DOHH2 (cell line): Measurements from ENCODE around the gene STRIP1.

Experiments used
- H3F3A ChIP-seq: fragments of 200-600 bp; sonication (generic), shearing (Covaris generic); 2 replicates; pipeline ENCODE4 v1.6.0; 2016; ENCODE audit warnings: antibody characterized with exemption, mild to moderate bottlenecking; ENCODE audit not compliant: control insufficient read depth, insufficient read depth
- H3K27ac ChIP-seq: fragments of 200-600 bp; sonication (generic); 2 replicates; pipeline ENCODE4 v1.5.1; 2014; ENCODE audit warnings: low read depth, mild to moderate bottlenecking, low read length, moderate library complexity
- H3K27me3 ChIP-seq: fragments of 200-600 bp; sonication (generic); 2 replicates; pipeline ENCODE4 v1.6.1; 2014; ENCODE audit warnings: mild to moderate bottlenecking, low read length, mixed read lengths; ENCODE audit not compliant: control insufficient read depth
- H3K36me3 ChIP-seq: fragments of 200-600 bp; sonication (generic); 2 replicates; pipeline ENCODE4 v1.6.1; 2014; ENCODE audit warnings: mild to moderate bottlenecking, low read length, moderate library complexity, mixed read lengths; ENCODE audit not compliant: control insufficient read depth
- H3K4me1 ChIP-seq: fragments of 200-600 bp; sonication (generic); 2 replicates; pipeline ENCODE4 v1.6.1; 2014; ENCODE audit warnings: mild to moderate bottlenecking, low read length, mixed read lengths; ENCODE audit not compliant: control insufficient read depth
- H3K4me2 ChIP-seq: fragments of 200-600 bp; sonication (generic); 2 replicates; pipeline ENCODE4 v1.6.0; 2014; ENCODE audit warnings: mild to moderate bottlenecking, low read length, moderate library complexity
- H3K4me3 ChIP-seq: fragments of 200-600 bp; sonication (generic); 2 replicates; pipeline ENCODE4 v1.5.1; 2014; ENCODE audit warnings: mild to moderate bottlenecking, low read length, mixed read lengths
- H3K79me2 ChIP-seq: fragments of 200-600 bp; sonication (generic); 2 replicates; pipeline ENCODE4 v1.6.1; 2014; ENCODE audit warnings: mild to moderate bottlenecking, low read length, mixed read lengths; ENCODE audit not compliant: control insufficient read depth
- H3K9me2 ChIP-seq: fragments of 200-600 bp; sonication (generic); replicated peaks from 2 replicates; pipeline ENCODE4 v1.6.1; 2014; ENCODE audit warnings: mild to moderate bottlenecking, low read length, mixed read lengths; ENCODE audit not compliant: control insufficient read depth
- H3K9me3 ChIP-seq: fragments of 200-600 bp; sonication (generic); 2 replicates; pipeline ENCODE4 v1.6.1; 2014; ENCODE audit warnings: antibody characterized with exemption, low read length, mixed read lengths; ENCODE audit not compliant: control insufficient read depth, insufficient read depth
- H4K20me1 ChIP-seq: fragments of 200-600 bp; sonication (generic); 2 replicates; pipeline ENCODE4 v1.6.0; 2014; ENCODE audit warnings: low read depth, mild to moderate bottlenecking, antibody characterized with exemption, low read length, moderate library complexity; ENCODE audit not compliant: control insufficient read depth, insufficient read depth
- EZH2phosphoT487 ChIP-seq: fragments of 200-600 bp; sonication (generic); IDR thresholded peaks from 2 replicates; pipeline ENCODE4 v1.6.1; 2017; ENCODE audit warnings: borderline replicate concordance, mild to moderate bottlenecking, antibody characterized with exemption, low read length, moderate library complexity, mixed read lengths
- TF ChIP-seq, protein P1 (sequence below): fragments of 200-600 bp; sonication (generic); IDR thresholded peaks from one replicate; pipeline ENCODE4 v1.5.1; 2014; ENCODE audit warnings: antibody characterized with exemption, mild to moderate bottlenecking, low read depth, low read length; ENCODE audit not compliant: poor library complexity, severe bottlenecking

Gene STRIP1

GRCh38 chr1:110012100-110012780 is 22.2 kb upstream of the STRIP1 start:
- Histone ChIP-seq H3K36me3 (peaks cover 74% of the 10 kb centered on the region), H3F3A (no peaks in the 10 kb centered on the region; the same call in 1 of the 2 replicates), H3K79me2 (no peaks in the 10 kb centered on the region; the same call in 1 of the 2 replicates), H3K4me2 (no peak overlapping the region), H3K27ac (no peak overlapping the region), H3K4me1 (no peaks in the 10 kb centered on the region), H3K27me3 (no peaks in the 10 kb centered on the region), H3K4me3 (no peak overlapping the region), H4K20me1 (no peaks in the 10 kb centered on the region), H3K9me2 (no peaks in the 10 kb centered on the region), H3K9me3 (no peaks in the 10 kb centered on the region)
- no peak for TF ChIP-seq EZH2phosphoT487
- TF ChIP-seq, protein P1, sequence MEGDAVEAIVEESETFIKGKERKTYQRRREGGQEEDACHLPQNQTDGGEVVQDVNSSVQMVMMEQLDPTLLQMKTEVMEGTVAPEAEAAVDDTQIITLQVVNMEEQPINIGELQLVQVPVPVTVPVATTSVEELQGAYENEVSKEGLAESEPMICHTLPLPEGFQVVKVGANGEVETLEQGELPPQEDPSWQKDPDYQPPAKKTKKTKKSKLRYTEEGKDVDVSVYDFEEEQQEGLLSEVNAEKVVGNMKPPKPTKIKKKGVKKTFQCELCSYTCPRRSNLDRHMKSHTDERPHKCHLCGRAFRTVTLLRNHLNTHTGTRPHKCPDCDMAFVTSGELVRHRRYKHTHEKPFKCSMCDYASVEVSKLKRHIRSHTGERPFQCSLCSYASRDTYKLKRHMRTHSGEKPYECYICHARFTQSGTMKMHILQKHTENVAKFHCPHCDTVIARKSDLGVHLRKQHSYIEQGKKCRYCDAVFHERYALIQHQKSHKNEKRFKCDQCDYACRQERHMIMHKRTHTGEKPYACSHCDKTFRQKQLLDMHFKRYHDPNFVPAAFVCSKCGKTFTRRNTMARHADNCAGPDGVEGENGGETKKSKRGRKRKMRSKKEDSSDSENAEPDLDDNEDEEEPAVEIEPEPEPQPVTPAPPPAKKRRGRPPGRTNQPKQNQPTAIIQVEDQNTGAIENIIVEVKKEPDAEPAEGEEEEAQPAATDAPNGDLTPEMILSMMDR: no peak

- TF ChIP-seq, protein P1: no peak
- no peak for TF ChIP-seq EZH2phosphoT487
- no peaks in the 10 kb centered on the region for H3K4me1 ChIP-seq
- H4K20me1 ChIP-seq: no peaks in the 10 kb centered on the region
- no peaks in the 10 kb centered on the region for H3K9me2 ChIP-seq
- H3K9me3 ChIP-seq: no peaks in the 10 kb centered on the region
- no peaks in the 10 kb centered on the region for H3K27me3 ChIP-seq
- peaks cover 80% of the 10 kb centered on the region for H3K36me3 ChIP-seq
- H3K4me2 ChIP-seq: no peak overlapping the region
- H3K4me3 ChIP-seq: no peak overlapping the region
- H3K27ac ChIP-seq: no peak overlapping the region
- H3K79me2 ChIP-seq: no peaks in the 10 kb centered on the region
- H3F3A ChIP-seq: no peaks in the 10 kb centered on the region
These were observed 16.6 kb upstream of the STRIP1 start for GRCh38 chr1:110017792-110018191.

DNA sequence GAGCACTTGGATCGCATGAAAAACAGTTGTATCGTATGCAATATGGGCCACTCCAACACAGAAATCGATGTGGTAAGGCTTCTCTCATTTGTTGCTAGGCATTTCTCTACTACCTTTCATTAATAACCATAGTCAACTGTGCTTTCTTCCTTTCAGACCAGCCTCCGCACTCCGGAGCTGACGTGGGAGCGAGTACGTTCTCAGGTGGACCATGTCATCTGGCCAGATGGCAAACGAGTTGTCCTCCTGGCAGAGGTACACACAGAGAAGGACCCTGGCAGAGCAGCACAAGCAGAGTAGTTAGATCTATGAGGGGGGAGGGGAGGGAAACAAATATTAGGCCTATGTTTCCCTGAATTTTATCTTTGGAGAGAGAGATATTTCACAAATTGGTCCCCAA is 16.0 kb upstream of the STRIP1 start:
- H3K27me3 ChIP-seq: no peaks in the 10 kb centered on the region
- H4K20me1 ChIP-seq: no peaks in the 10 kb centered on the region
- no peaks in the 10 kb centered on the region for H3K9me2 ChIP-seq
- no peak overlapping the region for H3K4me3 ChIP-seq
- H3F3A ChIP-seq: no peaks in the 10 kb centered on the region
- H3K36me3 ChIP-seq: peaks cover 81% of the 10 kb centered on the region
- no peaks in the 10 kb centered on the region for H3K9me3 ChIP-seq
- no peaks in the 10 kb centered on the region for H3K4me1 ChIP-seq
- no peaks in the 10 kb centered on the region for H3K79me2 ChIP-seq
- H3K27ac ChIP-seq: no peak overlapping the region
- no peak for TF ChIP-seq EZH2phosphoT487
- TF ChIP-seq, protein P1: no peak
- H3K4me2 ChIP-seq: no peak overlapping the region
